Breast epithelium (tissue), 3 donors: ENCODE data around the gene AQP6.

ENCODE experiments used
- CTCF ChIP-seq, 3 donors: fragments of 450-650 bp; IDR thresholded peaks; one replicate each; pipeline ENCODE4 v1.5.1; 2016 to 2017; ENCODE audit warnings: antibody characterized with exemption in 3 of 3, mild to moderate bottlenecking in 3 of 3, moderate library complexity in 3 of 3
- POLR2AphosphoS5 ChIP-seq, 3 donors: sonication (generic); formaldehyde crosslinking; IDR thresholded peaks; one replicate each; pipeline ENCODE4 v1.6.1; 2017; ENCODE audit warnings: antibody characterized with exemption in 3 of 3

GRCh38 chr12:50026691-50027090, 53.9 kb downstream of the AQP6 start:
- no peak for TF ChIP-seq CTCF (IDR thresholded peaks at IDR 0.05)
- no peak for TF ChIP-seq POLR2AphosphoS5 (IDR thresholded peaks at IDR 0.05)
